Breast epithelium (tissue), 3 donors: ENCODE data around the gene STARD13.

Experiments used
- POLR2A ChIP-seq: fragments of 450-650 bp; IDR thresholded peaks from one replicate; pipeline ENCODE4 v1.6.1; 2016; ENCODE audit warnings: antibody characterized with exemption, mild to moderate bottlenecking, moderate library complexity
- POLR2AphosphoS5 ChIP-seq, 3 donors: sonication (generic); formaldehyde crosslinking; IDR thresholded peaks; one replicate each; pipeline ENCODE4 v1.6.1; 2017; ENCODE audit warnings: antibody characterized with exemption in 3 of 3
- TF ChIP-seq, protein P1 (sequence below), 3 donors: fragments of 450-650 bp; IDR thresholded peaks; one replicate each; pipeline ENCODE4 v1.5.1; 2016 to 2017; ENCODE audit warnings: antibody characterized with exemption in 3 of 3, mild to moderate bottlenecking in 3 of 3, moderate library complexity in 3 of 3

DNA sequence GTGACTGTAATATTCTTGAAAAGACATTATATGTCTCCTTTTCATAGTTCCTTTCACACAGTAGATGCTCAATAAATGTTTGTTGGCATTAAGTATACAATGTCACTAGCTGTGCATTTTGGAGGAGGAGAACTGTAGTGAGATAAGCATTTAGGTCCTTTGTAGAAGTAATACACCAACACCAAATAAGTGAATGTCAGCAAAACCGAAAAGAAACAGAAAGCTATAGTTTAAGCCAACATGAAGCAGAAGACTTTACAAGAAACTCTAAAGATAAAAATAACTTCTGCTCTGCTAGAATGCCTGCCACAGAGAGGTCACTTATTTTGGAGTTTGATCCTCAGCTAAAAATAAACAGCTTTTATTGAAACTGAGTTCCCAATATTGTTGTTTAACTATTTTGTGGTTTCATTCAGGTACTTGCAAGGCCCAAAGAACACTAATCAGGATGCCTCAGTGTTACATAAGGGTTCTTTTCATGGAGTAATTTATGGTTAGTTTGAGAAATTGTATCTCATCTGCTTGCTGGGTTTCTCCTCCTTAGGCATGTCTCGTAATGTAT is 86.2 kb downstream of the STARD13 start:
- TF ChIP-seq, protein P1, sequence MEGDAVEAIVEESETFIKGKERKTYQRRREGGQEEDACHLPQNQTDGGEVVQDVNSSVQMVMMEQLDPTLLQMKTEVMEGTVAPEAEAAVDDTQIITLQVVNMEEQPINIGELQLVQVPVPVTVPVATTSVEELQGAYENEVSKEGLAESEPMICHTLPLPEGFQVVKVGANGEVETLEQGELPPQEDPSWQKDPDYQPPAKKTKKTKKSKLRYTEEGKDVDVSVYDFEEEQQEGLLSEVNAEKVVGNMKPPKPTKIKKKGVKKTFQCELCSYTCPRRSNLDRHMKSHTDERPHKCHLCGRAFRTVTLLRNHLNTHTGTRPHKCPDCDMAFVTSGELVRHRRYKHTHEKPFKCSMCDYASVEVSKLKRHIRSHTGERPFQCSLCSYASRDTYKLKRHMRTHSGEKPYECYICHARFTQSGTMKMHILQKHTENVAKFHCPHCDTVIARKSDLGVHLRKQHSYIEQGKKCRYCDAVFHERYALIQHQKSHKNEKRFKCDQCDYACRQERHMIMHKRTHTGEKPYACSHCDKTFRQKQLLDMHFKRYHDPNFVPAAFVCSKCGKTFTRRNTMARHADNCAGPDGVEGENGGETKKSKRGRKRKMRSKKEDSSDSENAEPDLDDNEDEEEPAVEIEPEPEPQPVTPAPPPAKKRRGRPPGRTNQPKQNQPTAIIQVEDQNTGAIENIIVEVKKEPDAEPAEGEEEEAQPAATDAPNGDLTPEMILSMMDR (IDR thresholded peaks at IDR 0.05), result no peak
- TF ChIP-seq POLR2A, result no peak
- no peak for TF ChIP-seq POLR2AphosphoS5 (IDR thresholded peaks at IDR 0.05)
